K562 (cell line): ENCODE results near the gene C2. TPM values are rescaled to one million over a fixed set of nuclear protein-coding genes. Genes with fewer than 3 reads are reported as not detected.

Experiments
- FOSL1 ChIP-seq: fragments of 200-800 bp; sonication (Bioruptor generic); conservative IDR thresholded peaks from 2 replicates; pipeline ENCODE4 v1.6.1; 2016; ENCODE audit warnings: missing genetic modification characterization, missing compliant biosample characterization
- FOXM1 ChIP-seq, 2 experiments: fragments of 450-650 bp in 1 of 2; sonication (generic) in 1 of 2; formaldehyde crosslinking in 1 of 2; IDR thresholded peaks; 2 replicates each; pipeline versions ENCODE4 v1.6.1 to v1.9.0; 2017 to 2022; ENCODE audit warnings: low read depth in 2 of 2, mild to moderate bottlenecking in 2 of 2, missing genetic modification reagents in 1 of 2, moderate library complexity in 1 of 2
- KLF1 ChIP-seq: fragments of 450-650 bp; IDR thresholded peaks from 2 replicates; pipeline ENCODE4 v1.6.1; 2016; ENCODE audit warnings: missing genetic modification characterization, missing compliant biosample characterization
- L3MBTL2 ChIP-seq: fragments of 450-650 bp; IDR thresholded peaks from 2 replicates; pipeline ENCODE4 v1.6.1; 2016; ENCODE audit warnings: mild to moderate bottlenecking, moderate library complexity
- MEIS2 ChIP-seq: fragments of 450-650 bp; IDR thresholded peaks from 2 replicates; pipeline ENCODE4 v1.6.1; 2014; ENCODE audit warnings: mild to moderate bottlenecking; ENCODE audit not compliant: partially characterized antibody
- NR2F6 ChIP-seq: fragments of 450-650 bp; formaldehyde crosslinking; IDR thresholded peaks from 2 replicates; pipeline ENCODE4 v1.4.0; 2020; ENCODE audit warnings: mild to moderate bottlenecking
- POLR3A ChIP-seq: IDR thresholded peaks from 2 replicates; pipeline ENCODE4 v1.6.1; 2011; ENCODE audit warnings: borderline replicate concordance, mild to moderate bottlenecking, moderate library complexity; ENCODE audit not compliant: insufficient read length, insufficient read depth; ENCODE audit errors: extremely low read depth
- POLR3G ChIP-seq: IDR thresholded peaks from 2 replicates; pipeline ENCODE4 v1.6.1; 2011; ENCODE audit not compliant: insufficient read length, insufficient replicate concordance; ENCODE audit errors: extremely low read depth
- SUPT5H ChIP-seq: fragments of 450-650 bp; IDR thresholded peaks from 2 replicates; pipeline ENCODE4 v1.6.1; 2016
- TEAD1 ChIP-seq, 2 experiments: fragments of 450-650 bp in 1 of 2; sonication (generic) in 1 of 2; formaldehyde crosslinking; IDR thresholded peaks; 2 replicates each; pipeline versions ENCODE4 v1.4.0 to v1.8.0; 2020 to 2022; ENCODE audit warnings: mild to moderate bottlenecking in 2 of 2, missing genetic modification reagents in 1 of 2
- TFAM ChIP-seq: fragments of 250-450 bp; sonication (Bioruptor Pico); conservative IDR thresholded peaks from 2 replicates; pipeline ENCODE4 v1.5.0; 2021; ENCODE audit warnings: mild to moderate bottlenecking, moderate library complexity
- ZBED1 ChIP-seq: IDR thresholded peaks from 2 replicates; pipeline ENCODE4 v1.6.1; 2014
- ZNF384 ChIP-seq: IDR thresholded peaks from 2 replicates; pipeline ENCODE4 v1.6.1; 2012; ENCODE audit warnings: low read depth, low read length, improper control_type of control experiment
- polyA plus RNA-seq, 8 experiments: library from polyadenylated mRNA; depleted of rRNA in 4 of 8; stranded (reverse) in 5 of 8; unstranded in 3 of 8; fragments of >200 nt; fragmentation: Nextera tagmentation in 2 of 8; fragmentation: Illumina TruSeq in 1 of 8; extraction: Ambion mirVana in 2 of 8; extraction: Trizol in 1 of 8; gene quantifications; 2 replicates each; pipeline versions ENCODE4 v1.2.1 to v1.2.3, GENCODE V29; 2011 to 2014; ENCODE audit warnings: inconsistent platforms in 1 of 8, missing spikeins in 1 of 8
- total RNA-seq, 7 experiments: library from RNA; depleted of rRNA in 6 of 7; stranded (reverse); fragments of >200 nt in 6 of 7; fragmentation: Illumina TruSeq in 2 of 7; extraction: Trizol in 2 of 7; gene quantifications; 2 replicates each; pipeline versions ENCODE4 v1.2.1 to v1.2.3, GENCODE V29; 2011 to 2021; ENCODE audit warnings: low replicate concordance in 1 of 7
- TF ChIP-seq, protein P1 (sequence below), 2 experiments: fragments of 450-650 bp in 1 of 2; sonication (generic) in 1 of 2; formaldehyde crosslinking in 1 of 2; IDR thresholded peaks; 2 replicates each; pipeline versions ENCODE4 v1.7.1 to v1.9.0; 2016 to 2022; ENCODE audit warnings: inconsistent platforms in 1 of 2, mild to moderate bottlenecking in 1 of 2, missing genetic modification reagents in 1 of 2
- TF ChIP-seq, protein P2 (sequence below): fragments of 450-650 bp; IDR thresholded peaks from 2 replicates; pipeline ENCODE4 v1.6.1; 2016; ENCODE audit warnings: borderline replicate concordance

Gene C2
- total and polyA plus RNA-seq, 9 of the 15 experiments (the other 6 are each of a cell fraction or from before 2014, with no cell fraction given): 0.05 to 1.1 (median 0.39) TPM; not detected in 1

DNA sequence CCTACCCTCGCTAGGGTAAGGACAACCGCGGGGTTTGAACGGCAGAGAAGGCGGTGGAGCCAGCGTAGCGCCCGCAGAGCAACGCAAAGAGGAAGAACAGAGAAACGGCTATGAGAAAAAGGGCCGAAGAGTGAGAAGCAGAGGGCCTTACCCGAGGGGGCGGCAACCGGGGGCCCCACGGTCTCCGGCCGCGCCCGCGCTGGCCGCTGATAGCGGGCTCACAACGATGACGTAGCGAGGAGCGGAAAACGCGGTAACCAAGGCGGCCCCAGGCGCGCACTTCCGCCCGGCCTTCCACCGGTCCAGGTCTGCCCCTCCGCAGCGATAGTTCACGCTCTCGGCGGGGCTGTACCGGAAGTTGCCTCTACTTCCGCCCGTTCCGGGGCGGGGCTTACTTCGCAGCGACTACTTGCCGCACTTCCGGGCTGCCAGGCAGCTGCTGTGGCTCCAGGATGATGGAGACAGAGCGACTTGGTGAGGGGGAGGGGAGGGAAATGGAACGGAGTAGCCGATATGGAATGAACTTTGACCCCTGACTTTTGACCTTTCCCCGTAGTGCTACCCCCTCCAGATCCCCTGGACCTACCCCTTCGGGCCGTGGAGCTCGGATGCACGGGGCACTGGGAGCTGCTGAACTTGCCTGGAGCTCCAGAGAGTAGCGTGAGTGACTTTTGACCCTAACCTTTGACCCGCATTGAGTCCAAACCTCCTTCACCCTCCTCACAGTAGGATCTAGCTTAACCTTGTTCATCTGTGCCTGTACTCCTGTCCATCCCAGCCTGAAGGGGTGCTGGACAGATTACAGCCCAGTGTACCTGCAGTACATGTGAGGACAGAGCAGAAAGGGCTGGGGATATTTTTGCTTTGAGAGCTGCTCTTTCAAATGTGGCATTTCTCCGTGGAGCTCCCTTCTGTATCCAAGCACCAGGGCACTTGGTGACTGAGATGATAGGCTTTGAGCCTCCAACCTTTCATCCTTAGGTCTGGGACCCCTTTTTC lies 31.5 kb downstream of the C2 start, which contains the start of the genes NELFE and SKIC2 (continued):
- TF ChIP-seq, protein P1, sequence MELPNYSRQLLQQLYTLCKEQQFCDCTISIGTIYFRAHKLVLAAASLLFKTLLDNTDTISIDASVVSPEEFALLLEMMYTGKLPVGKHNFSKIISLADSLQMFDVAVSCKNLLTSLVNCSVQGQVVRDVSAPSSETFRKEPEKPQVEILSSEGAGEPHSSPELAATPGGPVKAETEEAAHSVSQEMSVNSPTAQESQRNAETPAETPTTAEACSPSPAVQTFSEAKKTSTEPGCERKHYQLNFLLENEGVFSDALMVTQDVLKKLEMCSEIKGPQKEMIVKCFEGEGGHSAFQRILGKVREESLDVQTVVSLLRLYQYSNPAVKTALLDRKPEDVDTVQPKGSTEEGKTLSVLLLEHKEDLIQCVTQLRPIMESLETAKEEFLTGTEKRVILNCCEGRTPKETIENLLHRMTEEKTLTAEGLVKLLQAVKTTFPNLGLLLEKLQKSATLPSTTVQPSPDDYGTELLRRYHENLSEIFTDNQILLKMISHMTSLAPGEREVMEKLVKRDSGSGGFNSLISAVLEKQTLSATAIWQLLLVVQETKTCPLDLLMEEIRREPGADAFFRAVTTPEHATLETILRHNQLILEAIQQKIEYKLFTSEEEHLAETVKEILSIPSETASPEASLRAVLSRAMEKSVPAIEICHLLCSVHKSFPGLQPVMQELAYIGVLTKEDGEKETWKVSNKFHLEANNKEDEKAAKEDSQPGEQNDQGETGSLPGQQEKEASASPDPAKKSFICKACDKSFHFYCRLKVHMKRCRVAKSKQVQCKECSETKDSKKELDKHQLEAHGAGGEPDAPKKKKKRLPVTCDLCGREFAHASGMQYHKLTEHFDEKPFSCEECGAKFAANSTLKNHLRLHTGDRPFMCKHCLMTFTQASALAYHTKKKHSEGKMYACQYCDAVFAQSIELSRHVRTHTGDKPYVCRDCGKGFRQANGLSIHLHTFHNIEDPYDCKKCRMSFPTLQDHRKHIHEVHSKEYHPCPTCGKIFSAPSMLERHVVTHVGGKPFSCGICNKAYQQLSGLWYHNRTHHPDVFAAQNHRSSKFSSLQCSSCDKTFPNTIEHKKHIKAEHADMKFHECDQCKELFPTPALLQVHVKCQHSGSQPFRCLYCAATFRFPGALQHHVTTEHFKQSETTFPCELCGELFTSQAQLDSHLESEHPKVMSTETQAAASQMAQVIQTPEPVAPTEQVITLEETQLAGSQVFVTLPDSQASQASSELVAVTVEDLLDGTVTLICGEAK (IDR thresholded peaks at IDR 0.05): peak; percentile 99
- TF ChIP-seq, protein P1 (CRISPR knock-in tag; IDR thresholded peaks at IDR 0.05): no peak
- TF ChIP-seq FOSL1 (tag) (peak; percentile 67), POLR3G (no peak), L3MBTL2 (peak; percentile 39), POLR3A (no peak), ZBED1 (no peak), NR2F6 (CRISPR knock-in tag) (peak; percentile 99), MEIS2 (peak; percentile 58), FOXM1 (IDR thresholded peaks at IDR 0.05; ENCODE audit: low read depth) (no peak), FOXM1 (CRISPR knock-in tag; IDR thresholded peaks at IDR 0.05; ENCODE audit: low read depth) (peak; percentile 80; the same call in 1 of the 2 replicates), TFAM (CRISPR knock-in tag) (no peak), SUPT5H (peak; percentile 57; the same call in 1 of the 2 replicates), TEAD1 (CRISPR knock-in tag; IDR thresholded peaks at IDR 0.05) (peak; percentile 69 to 80; a peak in 3 of 4 replicates), ZNF384 (peak; percentile 53; the same call in 1 of the 2 replicates), KLF1 (peak; percentile 96; the same call in 1 of the 2 replicates)
- TF ChIP-seq, protein P2, sequence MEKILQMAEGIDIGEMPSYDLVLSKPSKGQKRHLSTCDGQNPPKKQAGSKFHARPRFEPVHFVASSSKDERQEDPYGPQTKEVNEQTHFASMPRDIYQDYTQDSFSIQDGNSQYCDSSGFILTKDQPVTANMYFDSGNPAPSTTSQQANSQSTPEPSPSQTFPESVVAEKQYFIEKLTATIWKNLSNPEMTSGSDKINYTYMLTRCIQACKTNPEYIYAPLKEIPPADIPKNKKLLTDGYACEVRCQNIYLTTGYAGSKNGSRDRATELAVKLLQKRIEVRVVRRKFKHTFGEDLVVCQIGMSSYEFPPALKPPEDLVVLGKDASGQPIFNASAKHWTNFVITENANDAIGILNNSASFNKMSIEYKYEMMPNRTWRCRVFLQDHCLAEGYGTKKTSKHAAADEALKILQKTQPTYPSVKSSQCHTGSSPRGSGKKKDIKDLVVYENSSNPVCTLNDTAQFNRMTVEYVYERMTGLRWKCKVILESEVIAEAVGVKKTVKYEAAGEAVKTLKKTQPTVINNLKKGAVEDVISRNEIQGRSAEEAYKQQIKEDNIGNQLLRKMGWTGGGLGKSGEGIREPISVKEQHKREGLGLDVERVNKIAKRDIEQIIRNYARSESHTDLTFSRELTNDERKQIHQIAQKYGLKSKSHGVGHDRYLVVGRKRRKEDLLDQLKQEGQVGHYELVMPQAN: peak; percentile 98
